ENCODE results near the gene OSTN.
"Not testable (repeated sequence)": the region's sequence is repeated elsewhere in the genome, so short reads cannot be mapped to it uniquely, and the experiment has no call there.

OSTN gene

DNA sequence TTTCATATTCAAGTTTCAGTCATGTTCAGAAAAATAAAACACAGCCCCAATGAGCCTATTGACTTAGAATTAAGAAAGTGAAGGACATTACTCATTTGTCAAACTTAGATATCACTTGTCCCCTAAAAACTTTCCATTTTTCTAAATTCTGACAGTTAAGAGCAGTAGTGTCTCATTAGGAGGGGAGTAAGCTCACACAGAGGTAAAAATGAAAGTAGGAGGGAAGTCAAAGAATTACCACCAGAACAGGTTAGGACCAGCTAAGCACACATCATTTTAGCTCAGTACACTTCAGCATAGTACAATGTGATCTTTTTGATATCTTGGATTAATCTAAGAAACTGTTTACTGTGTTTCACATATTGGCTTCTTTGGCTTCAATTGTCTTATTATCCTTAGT, 64.3 kb downstream of the OSTN start:
- DNase-seq (ENCODE audit: low read depth in 2 of 3, low spot score in 2 of 3) = no peak

DNA sequence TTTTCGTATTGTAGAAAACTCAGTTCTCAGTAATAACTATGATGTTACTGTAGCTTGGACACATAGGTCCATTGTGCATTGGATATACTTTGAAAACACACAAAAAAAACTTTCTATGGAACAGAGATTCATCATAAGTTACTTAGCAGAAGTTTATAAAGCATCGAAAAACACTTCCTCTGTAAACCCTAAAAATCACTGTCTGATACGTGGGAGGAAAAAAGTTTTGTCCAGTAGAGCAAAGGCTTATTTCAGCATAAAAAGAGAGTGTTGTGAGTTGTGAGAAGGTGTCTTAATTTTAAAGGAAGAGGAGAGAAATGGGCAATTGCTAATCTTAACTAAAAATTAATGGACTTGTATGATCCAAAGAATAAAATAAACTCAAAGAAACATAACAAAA, 64.8 kb downstream of the OSTN start:
- DNase-seq (ENCODE audit: low read depth in 2 of 3, low spot score in 2 of 3) = no peak

DNA sequence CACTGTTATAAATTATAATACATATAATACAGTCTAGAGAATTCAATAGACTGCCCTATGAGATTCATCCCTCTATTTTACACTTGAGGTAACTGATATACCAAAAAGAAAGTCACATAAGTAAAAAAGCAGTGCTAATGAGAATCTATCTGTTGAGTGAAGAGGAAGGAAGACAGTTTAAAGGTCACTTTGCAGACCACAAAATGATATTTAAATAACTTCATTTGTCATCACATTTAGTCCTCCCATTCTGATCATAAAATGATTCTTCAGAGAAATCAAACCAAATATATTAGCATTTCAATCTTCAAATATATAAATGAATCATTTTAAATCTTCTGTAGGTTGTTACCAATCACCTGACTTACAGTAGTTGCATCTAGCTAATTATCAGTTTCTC, 69.7 kb downstream of the OSTN start:
- no peak for DNase-seq (ENCODE audit: low read depth in 2 of 3, low spot score in 2 of 3)

DNA sequence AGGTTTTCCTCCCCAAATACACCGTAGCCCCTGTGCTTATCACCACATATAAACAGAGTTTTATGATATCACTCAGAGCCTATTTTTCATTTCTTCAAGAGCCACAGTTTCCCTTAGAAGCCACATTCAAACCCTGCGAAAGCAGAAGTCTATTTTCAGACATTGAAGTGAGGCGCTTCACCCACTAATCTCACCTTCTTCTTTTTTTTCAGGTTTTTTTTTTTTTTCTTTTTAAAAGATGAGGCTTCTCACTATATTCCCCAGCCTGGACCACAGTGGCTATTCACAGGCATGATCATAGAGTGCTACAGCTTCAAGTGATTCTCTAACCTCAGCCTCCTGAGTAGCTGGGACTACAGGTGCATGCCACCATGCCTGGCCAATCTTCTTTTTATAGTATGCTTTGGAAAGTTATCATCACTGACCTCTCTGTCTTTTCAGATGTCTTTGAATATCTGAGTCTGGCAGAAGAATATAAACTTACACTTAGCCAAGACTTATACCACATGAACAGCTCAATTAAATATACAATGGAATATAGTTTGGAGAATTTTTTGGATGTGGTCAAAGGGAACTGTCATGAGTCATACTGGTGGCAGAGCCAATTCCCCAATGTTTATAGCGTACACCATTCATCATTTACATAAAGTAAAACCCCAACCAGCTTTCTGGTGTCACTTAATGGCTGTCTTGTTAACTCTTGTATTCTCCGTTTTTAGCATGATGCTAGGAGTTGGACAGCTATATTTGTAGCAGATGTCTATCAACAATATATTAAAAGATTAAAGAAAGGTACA, 70.4 kb downstream of the OSTN start:
- DNase-seq (ENCODE audit: low read depth in 2 of 3, low spot score in 2 of 3) = no peak

DNA sequence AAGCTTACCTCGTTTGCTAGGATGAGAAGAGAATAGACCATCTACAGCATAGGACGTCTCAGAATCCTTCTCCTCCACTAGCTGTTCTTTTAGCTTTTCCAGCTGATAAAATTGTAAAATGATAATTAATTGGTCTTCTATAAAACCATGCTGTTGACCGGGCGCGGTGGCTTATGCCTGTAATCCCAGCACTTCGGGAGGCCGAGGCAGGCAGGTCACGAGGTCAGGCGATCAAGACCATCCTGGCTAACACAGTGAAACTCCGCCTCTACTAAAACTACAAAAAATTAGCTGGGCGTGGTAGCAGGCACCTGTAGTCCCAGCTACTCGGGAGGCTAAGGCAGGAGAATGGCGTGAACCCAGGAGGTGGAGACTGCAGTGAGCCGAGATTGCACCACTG, 76.2 kb downstream of the OSTN start:
- DNase-seq (ENCODE audit: low read depth in 2 of 3, low spot score in 2 of 3) = not testable (repeated sequence)

DNA sequence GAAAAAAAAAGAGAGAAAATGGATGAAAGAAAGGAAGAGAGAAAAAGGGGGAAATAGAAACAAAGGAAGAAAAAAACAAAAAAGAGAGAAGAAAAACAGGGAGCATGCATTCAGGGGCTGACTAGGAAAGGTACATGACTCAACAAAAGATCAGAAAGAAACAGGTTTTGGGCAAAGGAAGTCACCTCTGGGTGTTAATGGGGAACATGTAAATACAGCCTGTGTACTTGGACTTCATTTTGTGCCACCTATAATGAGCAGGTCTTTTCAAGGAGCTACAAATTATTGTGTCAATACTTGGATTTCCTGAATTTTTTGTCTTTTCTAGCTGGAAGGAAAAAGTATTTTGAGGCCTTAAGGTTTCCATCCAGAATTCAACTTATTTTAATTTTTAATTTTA, 76.7 kb downstream of the OSTN start:
- no peak for DNase-seq (ENCODE audit: low read depth in 2 of 3, low spot score in 2 of 3)

DNA sequence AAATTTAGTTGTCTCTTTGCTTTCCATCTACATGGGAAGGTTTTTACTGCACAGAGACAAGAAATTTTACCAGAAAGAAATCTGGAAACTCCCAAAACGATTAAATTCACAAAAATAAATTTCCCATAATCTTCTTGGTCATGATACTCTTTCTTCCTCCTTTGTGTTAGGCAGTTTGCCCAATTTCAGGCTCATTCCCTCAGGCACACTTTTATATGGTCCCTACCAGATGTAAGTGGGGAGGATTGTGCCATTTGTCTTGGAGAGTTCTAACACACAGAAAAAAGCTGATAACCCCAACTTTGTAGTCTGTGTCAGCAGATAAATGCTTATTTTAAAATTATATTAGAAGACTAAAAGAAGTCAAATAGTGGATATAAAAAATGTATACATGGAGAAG, 81.1 kb downstream of the OSTN start:
- DNase-seq (ENCODE audit: low read depth in 2 of 3, low spot score in 2 of 3) = no peak

DNA sequence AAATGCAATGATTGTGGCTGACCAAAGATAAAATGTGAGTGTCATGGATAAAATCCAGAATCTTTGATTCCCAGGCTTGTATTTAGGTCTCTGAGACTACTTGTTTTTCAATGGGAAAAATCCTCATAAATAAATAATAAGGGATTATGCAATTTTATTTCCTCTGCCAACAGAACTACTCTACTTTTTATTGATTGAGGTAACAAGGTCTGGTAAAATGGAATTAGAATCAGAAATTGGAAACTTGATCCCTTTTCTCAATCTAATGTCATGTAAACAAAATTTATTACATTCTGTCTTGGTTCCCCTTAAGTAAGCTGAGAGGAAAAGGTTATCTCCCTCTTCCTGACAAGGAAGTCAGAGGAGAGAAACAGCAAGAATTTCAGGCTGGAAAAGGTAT, 81.8 kb downstream of the OSTN start:
- DNase-seq (ENCODE audit: low read depth in 2 of 3, low spot score in 2 of 3) = no peak

DNA sequence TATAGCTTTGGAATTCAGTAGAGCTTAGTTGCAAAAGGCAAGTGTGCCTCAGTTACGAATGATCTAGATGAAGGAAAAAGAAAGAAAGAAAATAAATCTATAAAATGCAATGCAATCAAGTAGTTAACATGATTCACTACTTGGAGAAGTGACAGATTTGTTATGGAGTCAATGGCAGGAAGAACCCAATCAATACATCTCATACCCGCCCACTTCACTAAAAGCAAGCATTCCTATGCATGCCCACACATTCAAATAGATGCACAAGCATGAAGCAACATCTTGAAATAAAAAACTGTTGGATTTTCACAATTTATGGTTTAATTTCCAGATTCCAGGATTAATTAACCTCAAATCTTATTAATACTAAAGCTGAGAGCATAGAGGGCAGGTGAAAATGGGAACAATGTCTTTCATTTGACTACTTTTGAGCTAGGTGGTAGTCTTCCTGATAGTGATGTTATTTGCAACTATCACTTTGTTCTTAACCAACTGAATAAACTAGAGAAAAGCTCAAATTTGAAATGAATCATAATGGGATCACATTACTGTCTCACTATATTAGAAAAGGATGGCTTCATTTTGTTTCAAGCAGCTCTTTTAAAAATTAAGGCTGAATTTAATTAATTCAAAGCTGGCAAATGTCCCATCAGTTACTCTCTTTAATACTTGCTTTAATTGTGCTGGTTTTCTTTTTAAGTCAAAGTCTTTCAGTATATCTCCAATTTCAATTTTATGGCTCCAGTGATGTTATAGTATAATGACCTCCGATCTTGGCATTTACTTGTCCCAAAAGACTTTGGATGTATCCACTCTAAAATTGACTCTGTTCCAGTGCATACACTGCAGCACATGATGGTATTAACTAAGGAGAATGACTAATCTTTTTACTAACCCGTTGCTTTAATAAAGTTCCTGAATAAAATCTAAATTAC, 83.5 kb downstream of the OSTN start:
- DNase-seq (ENCODE audit: low read depth in 2 of 3, low spot score in 2 of 3) = no peak

DNA sequence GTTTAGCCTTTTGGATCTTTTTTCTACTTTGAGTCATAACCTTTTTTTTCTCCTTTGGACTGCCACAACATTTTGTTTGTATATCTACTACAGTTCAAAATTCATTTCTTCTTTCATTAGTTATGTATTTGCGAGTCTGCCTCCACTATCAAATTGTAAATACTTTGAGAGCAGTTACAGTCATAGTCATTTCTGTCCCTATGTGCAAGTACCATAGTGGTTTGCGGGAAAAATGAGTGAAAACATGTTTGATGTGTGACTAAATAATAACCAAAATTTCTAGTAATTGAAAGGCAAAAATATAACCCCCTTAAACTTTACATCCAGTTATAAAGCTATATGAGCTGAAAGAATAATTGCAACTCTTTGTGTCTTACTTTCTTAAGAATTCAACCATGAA, 84.4 kb downstream of the OSTN start:
- no peak for DNase-seq (ENCODE audit: low read depth in 2 of 3, low spot score in 2 of 3)

DNA sequence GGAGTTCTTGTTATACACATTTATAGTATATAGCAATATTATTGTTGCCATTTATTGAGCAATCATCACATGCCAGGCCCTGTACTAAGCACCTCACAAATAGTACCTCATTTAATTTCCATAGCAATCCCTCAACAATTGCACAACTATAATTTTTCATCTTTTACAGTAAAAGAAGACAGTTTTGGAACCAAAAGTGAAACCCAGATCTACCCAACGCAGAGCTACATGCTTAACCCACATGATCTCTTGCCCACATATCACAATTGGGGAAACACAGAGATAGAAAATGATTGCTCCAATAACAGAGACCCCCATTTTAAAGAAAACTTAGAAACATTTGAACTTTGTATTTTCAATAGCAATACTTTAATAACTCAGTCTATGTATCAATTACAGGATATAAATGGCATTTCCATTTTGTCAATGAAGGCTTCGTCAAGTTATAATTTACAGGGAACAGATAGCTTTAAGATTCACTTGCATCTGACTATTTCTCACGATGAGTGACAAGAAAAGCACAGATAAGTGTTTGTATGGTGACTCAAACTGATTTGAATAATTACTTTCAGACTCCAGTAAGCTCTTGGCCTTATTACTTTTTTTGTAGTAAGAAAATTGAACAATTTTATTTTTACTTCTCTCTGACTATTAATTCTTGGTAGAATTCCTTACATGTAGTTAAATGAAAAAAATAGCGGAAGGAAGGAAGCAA, 91.4 kb downstream of the OSTN start:
- no peak for DNase-seq (ENCODE audit: low read depth in 2 of 3, low spot score in 2 of 3)

DNA sequence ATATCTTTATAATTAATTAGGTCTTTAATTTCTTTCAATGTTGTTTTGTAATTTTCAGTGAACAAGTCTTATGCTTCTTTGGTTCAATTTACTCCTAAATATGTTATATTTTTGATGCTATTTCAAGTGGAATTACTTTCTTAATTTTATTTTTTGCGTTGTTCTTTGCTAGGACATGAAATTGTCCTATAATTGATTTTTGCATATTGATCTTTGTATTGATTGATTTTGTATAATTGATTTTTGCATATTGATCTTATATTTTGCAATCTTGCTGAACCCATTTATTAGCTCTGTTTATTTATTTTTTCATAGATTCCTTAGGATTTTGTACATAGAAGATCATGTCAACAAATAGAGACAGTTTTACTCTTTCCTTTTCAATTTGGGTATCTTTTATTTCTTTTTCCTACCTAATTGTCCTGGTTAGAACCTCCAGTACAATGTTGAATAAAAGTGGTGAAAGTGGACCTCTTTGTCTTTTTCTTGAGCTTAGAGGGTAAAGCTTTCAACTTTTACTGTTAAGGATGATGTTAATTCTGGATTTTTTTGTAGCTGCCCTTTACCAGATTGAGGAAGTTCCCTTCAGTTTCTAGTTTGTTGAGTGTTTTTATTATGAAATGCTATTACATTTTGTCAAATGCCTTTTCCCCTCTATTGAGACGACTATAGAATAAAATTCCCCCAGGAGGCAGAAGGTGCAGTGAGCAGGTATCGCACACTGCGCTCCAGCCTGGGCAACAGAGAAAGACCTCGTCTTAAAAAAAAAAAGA, 93.4 kb downstream of the OSTN start:
- DNase-seq (ENCODE audit: low read depth in 2 of 3, low spot score in 2 of 3) = no peak

DNA sequence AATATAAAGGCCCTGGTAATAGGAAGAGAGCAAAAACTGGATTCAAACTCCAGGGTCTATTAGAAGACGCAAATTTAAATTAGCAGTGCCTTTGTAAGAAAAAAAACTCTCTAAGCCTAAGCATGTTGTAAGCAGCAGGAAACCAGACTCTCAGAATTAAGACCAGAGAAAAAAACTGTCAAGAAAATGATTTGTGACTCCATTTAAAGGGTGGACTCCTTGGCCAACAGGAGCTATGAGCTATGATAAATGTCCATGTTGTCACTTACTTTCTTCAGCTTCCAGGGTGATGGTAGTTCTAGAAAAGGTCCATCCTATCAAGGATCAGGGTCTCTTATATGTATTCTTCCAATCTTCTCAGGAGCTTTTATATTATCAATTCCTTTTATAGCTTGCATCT, 95.2 kb downstream of the OSTN start:
- DNase-seq (ENCODE audit: low read depth in 2 of 3, low spot score in 2 of 3) = no peak

DNA sequence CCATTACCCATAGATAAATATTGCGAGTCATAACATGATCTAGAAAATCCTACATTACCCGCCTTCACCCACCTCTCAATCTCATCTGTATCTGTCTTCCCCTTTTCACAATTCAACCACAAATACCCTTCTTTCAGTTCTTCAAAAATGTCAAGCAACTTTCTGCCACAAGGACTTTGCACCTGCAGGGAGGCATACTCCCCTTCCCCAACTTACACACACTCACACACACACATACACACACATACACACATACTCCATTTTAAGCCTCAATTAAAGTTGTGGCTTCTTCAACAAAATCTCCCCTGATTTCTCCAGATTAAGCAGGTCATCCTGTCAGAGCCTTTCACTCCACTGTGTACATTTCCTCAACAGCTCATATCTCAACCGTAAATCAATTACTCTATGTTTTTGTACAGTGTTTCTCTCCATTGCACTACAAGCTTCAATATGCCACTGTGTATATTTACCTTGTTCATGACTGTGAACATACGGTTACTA, 97.0 kb downstream of the OSTN start:
- no peak for DNase-seq (ENCODE audit: low read depth in 2 of 3, low spot score in 2 of 3)

DNA sequence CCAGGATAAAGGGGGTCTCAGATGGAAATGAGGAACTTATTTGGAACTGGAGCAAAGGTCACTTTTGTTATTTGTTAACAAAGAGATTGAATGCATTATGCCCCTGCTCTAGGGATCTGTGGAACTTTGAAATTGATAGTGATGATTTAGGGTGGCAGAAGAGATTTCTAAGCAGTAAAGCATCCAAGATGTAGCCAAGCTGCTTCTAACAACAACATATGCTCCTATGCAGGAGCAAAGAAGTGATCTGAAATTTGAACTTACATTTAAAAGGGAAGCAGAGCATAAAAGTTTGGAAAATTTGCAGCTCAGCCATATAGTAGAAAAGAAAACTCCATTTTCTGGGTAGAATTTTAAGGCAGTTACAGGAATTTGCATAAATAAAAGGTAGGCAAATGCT, 99.8 kb downstream of the OSTN start:
- no peak for DNase-seq (ENCODE audit: low read depth in 2 of 3, low spot score in 2 of 3)

DNA sequence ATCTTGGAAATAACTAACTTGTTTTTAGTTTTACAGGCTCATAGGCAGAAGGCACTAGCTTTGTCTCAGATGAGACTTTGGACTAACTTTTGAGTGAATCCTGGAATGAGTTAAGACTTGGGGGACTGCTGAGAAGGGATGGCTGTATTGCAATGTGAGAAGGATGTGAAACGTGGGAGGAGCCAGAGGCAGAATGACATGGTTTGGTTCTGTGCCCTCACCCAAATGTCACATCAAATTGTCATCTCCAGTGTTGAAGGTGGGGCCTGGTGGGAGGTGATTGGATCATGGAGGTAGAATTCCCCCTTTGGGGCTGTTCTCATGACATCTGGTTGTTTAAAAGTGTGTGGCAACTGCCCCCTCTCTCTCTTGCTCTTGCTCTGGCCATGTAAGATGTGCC, 101.4 kb downstream of the OSTN start:
- no peak for DNase-seq (ENCODE audit: low read depth in 2 of 3, low spot score in 2 of 3)

DNA sequence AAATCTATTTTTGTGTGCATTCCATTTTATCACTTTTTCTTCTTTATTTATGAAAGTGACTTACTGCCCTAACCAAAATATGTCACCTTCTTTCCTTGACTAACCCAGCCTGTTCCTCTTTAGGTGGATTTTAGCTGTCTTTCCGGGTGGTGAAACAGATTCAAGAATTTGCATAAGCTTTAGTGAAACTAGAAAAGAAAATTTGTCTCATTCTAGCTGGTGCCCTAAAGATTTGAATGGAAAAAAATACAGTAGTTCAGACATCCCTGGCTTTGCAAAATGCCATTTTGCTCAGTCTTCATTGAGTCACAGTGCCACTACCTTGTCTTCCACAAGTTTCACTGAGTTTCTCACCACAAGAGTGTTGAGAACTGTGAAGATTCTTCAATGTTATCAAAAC, 102.0 kb downstream of the OSTN start:
- DNase-seq (ENCODE audit: low read depth in 2 of 3, low spot score in 2 of 3) = no peak

DNA sequence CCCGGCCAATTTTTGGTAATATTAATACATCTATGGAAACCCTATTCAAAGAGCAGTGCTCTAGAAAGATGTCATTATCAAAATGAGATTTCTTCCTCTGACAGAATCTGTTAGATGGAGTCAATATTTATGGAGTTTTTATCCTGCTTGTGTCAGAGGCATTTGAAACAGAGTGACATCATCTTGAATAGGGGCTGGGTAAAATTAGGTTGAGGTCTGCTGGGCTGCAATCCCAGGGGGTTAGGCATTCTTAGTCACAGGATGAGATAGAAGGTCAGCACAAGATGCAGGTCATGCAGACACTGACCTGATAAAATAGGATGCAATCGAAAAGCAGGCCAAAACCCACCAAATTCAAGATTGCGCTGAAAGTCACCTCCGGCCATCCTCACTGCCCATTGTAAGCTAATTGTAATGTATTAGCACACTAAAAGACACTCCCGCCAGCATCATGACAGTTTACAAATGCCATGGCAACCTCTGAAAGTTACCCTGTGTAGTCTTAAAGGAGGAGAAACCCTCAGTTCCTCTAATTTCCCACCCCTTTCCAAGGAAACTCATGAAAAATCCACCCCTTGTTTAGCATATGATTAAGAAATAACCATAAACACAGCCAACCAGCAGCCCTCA, 102.9 kb downstream of the OSTN start:
- no peak for DNase-seq (ENCODE audit: low read depth in 2 of 3, low spot score in 2 of 3)

DNA sequence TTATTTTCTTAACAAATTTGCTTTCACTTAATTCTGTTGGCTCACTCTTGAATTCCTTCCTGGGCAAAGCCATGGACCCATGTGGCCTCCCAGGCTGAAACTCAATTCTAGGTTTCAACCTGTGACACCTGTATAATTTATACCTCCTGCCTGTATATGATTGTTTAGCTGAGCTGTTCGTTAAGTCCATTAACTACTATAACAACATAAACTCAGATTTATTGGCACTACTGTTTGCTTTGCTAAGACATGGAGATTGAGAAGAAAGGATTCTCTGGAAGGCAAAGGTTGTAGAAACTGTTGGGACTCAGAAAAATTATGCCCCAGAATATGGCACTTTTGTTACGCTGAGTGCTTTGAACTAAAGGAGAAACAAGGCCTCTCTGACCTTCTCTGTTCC, 103.4 kb downstream of the OSTN start:
- DNase-seq (ENCODE audit: low read depth in 2 of 3, low spot score in 2 of 3) = no peak

DNA sequence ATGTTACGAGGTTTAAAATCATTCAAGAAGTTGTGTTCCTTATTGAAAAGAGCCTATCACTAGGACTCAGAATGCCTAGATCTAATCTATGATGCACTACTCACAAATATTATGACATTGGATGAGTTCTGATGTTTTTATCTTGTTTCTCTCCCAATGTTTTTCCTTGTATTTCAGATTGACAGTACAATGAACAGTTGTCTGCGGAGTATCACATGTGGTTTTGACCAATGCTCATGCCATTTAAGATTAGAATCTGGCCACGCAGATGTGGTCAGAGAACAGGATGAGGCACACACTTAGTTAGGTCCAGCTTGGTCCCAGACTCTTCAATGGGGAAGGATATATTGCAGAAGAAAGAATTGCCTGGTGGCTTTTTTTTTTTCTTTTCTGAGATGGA, 104.6 kb downstream of the OSTN start:
- DNase-seq (ENCODE audit: low read depth in 2 of 3, low spot score in 2 of 3) = no peak

All from activated CD8-positive, alpha-beta memory T cell treated with anti-CD3 and anti-CD28 coated beads for 48 hours (primary cell).